Measurements from ENCODE around the gene SMCP. TPM values are rescaled to one million over a fixed set of nuclear protein-coding genes. Genes with fewer than 3 reads are reported as not detected.

The SMCP gene
- total RNA-seq, 1 donor from 2014 or later, result not detected

Other genes with a start within 250 kb of the SMCP start
- not detected in 2 replicates for gene LCE2D, start 214.9 kb upstream of the SMCP start, total RNA-seq
- gene LCE2C, start 203.0 kb upstream of the SMCP start, total RNA-seq, result not detected in 2 replicates
- not detected in 2 replicates for gene LCE2B, start 192.2 kb upstream of the SMCP start, total RNA-seq
- gene LCE2A, start 180.0 kb upstream of the SMCP start, total RNA-seq, result not detected in 2 replicates
- gene LCE4A, start 170.2 kb upstream of the SMCP start, total RNA-seq, result not detected in 2 replicates
- not detected in 2 replicates for gene KPRP, start 120.3 kb upstream of the SMCP start, total RNA-seq
- gene LCE1F, start 103.2 kb upstream of the SMCP start, total RNA-seq, result not detected in 2 replicates
- not detected in 2 replicates for gene LCE1E, start 92.1 kb upstream of the SMCP start, total RNA-seq
- gene LCE1D, start 81.6 kb upstream of the SMCP start, total RNA-seq, result not detected in 2 replicates
- not detected in 2 replicates for gene LCE1C, start 71.7 kb upstream of the SMCP start, total RNA-seq
- gene LCE1B, start 66.4 kb upstream of the SMCP start, total RNA-seq, result not detected in 2 replicates
- gene LCE1A, start 50.8 kb upstream of the SMCP start, total RNA-seq, result not detected in 2 replicates
- gene LCE6A, start 35.5 kb upstream of the SMCP start, total RNA-seq, result not detected in 2 replicates
- not detected in 2 replicates for gene LCE7A, start 18.3 kb upstream of the SMCP start, total RNA-seq
- not detected in 2 replicates for gene IVL, start 30.2 kb downstream of the SMCP start, total RNA-seq
- gene SPRR5, start 68.9 kb downstream of the SMCP start, total RNA-seq, result not detected in 2 replicates
- gene SPRR4, start 92.3 kb downstream of the SMCP start, total RNA-seq, result not detected in 2 replicates
- gene SPRR1A, start 105.8 kb downstream of the SMCP start, total RNA-seq, result not detected in 2 replicates
- not detected in 2 replicates for gene SPRR3, start 123.4 kb downstream of the SMCP start, total RNA-seq
- not detected in 2 replicates for gene SPRR1B, start 152.9 kb downstream of the SMCP start, total RNA-seq
- not detected in 2 replicates for gene SPRR2D, start 162.8 kb downstream of the SMCP start, total RNA-seq
- gene SPRR2A, start 179.2 kb downstream of the SMCP start, total RNA-seq, result not detected in 2 replicates
- not detected in 2 replicates for gene SPRR2B, start 193.3 kb downstream of the SMCP start, total RNA-seq
- not detected in 2 replicates for gene SPRR2E, start 216.2 kb downstream of the SMCP start, total RNA-seq
- gene SPRR2F, start 235.2 kb downstream of the SMCP start, total RNA-seq, result not detected in 2 replicates